ENCODE measurements around the gene EMP1.

GRCh38 chr12:13148485-13148847 lies 48.1 kb upstream of the EMP1 start:
- no peak for TF ChIP-seq SUZ12 (IDR thresholded peaks at IDR 0.05; ENCODE audit: low read depth, low read length)
- TF ChIP-seq SMARCE1 (IDR thresholded peaks at IDR 0.05; ENCODE audit: borderline replicate concordance): no peak
- no peak for TF ChIP-seq SIX1 (CRISPR knock-in tag; IDR thresholded peaks at IDR 0.05; ENCODE audit: borderline replicate concordance)
- TF ChIP-seq POLR2G (IDR thresholded peaks at IDR 0.05; ENCODE audit: low read depth, low read length): no peak
- TF ChIP-seq POLR2A (IDR thresholded peaks at IDR 0.05; ENCODE audit: insufficient read depth in 1 of 2, low read depth in 2 of 2, low read length in 2 of 2): no peak

Data from HepG2 (cell line).